ENCODE measurements around the gene MAS1.

GRCh38 chr6:159894991-159895390 is 4.2 kb downstream of the MAS1 start:
- TF ChIP-seq CTCF (IDR thresholded peaks at IDR 0.05): no peak
- no peak for TF ChIP-seq POLR2AphosphoS5 (IDR thresholded peaks at IDR 0.05)
- TF ChIP-seq POLR2A (IDR thresholded peaks at IDR 0.05): no peak
- no peak for TF ChIP-seq EP300 (IDR thresholded peaks at IDR 0.05)
